GM19452 (cell line): ENCODE measurements around the gene CRX.
"Not testable (repeated sequence)": the region's sequence is repeated elsewhere in the genome, so short reads cannot be mapped to it uniquely, and the experiment has no call there.

Experiments used
- ATAC-seq: cut with Tn5 transposase; IDR thresholded peaks from one replicate; pipeline ENCODE4 v1.9.1; 2021; ENCODE audit not compliant: unreplicated experiment

Gene CRX

DNA sequence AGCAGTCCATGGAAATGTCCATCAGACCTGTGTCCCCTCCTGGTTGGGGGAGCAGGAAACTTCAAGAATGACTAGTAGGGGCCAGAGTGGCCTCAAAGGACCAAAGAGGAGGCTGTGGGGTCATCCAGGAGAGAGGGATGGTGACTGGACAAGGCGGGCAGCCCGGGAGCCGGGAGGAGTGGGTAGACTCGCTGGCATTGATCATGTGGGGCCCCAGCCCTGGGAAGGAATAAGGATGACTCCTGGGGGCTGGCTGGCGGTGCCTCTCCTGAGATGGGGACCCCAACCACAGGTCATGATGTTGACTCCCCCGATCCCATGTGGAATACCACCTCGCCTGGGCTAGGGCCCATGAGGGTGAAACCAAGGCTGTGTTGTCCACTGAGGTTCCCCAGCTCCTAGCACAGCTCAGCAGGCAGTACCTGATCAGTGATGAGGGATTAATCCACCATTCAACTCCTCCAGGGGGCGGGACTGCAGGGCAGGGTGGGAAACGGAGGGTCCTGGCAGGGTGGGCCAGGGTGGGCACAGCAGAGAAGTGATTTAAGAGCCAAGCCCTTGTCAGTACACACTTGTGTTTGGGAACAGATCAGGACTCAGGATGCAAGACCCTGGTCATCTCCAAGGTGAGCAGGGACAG, 37.0 kb downstream of the CRX start, which contains the start of gene TPRX2:
Gene TPRX2, plus strand, starts transcription at position 590 of the 640 bp plus-strand sequence. Its CDS starts 12 bp downstream, at position 602.
- not testable (repeated sequence) for ATAC-seq

DNA sequence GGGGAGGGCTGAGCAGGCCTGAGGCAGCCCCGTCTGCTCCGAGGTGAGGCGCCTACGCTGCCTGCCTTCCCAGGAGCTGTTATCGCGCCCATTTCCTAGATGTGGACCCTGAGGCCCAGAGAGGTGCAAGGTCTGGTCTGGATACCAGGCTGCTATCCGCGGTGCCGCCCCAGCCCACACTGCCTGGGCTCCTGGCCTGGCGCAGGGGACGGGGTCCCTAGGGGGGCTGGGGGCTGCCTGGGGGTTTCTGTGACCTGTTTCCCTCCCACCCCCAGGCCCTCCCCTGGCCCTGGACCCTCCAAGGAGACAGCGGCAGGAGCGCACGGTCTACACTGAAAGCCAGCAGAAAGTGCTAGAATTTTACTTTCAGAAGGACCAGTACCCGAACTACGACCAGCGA, 38.1 kb downstream of the CRX start:
- not testable (repeated sequence) for ATAC-seq

DNA sequence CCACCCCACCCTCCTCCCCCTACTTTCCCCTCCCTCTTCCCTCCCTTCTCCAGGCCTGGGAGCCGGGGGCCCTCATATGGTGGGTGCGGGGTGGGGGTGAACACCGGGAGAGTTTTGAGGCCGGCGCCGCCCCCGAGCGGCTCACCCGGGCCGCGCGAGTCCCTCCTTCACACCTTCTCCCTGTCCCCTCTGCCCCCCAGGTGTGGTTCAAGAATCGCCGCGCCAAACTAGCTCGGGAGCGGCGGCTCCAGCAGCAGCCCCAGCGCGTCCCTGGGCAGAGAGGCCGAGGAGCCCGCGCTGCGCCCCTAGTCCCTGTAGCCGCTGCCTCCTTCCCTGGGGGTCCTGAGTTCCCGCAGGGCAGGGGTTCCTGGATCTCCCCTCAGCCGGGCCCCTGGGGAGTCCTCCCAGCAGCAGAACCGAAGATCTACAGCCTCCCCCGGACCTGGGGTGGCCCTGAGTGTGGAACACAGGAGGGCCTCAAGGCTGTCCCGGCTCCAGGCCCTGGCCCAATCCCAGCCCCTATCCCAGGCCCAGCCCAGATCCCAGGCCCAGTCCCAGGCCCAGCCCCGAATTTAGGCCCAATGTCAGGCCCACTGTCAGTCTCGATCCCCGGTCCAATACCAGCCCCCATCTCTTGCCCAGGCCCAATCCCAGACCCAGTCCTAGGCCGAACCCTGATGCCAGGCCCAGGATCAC, 39.0 kb downstream of the CRX start:
- no peak for ATAC-seq

DNA sequence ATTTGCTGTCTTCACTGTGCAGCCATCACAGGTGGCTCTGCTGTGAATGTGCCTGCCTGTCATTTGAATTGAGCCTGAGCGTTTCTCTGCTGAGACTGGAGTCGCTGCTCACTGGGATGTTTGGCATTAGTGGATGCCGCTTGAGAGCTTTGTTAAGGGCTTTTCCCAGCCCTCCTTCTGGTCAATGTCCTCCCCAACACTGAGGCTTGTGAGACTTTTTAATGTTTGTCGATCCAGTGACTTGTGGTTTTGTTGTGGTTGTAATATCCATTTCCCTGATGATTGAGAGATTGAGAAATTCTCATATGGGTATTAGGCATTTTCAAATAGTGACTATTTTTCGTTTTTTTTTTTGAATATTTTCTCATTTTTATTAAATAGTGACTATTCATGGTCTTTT, 39.9 kb downstream of the CRX start:
- ATAC-seq: no peak

DNA sequence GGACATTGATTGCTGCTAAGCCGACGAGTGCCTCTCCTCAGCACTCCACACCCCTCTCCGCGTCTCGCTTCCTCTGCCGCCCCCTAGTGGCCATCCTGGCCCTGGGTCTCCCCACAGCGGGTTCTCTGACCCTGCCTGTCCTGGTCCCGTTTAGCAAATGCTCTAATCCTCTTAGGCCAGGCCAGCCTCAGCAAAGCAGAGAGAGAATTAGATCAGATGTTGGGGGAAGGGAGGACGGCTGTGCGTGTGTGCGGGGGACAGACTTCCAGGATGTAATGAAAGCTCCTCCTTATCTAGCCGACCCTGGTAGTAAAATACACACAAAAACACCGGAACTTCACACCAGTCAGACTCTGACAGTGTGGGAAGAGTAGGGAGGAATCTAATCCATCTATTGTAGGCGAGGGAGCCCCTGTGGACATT, 41.8 kb downstream of the CRX start:
- no peak for ATAC-seq

DNA sequence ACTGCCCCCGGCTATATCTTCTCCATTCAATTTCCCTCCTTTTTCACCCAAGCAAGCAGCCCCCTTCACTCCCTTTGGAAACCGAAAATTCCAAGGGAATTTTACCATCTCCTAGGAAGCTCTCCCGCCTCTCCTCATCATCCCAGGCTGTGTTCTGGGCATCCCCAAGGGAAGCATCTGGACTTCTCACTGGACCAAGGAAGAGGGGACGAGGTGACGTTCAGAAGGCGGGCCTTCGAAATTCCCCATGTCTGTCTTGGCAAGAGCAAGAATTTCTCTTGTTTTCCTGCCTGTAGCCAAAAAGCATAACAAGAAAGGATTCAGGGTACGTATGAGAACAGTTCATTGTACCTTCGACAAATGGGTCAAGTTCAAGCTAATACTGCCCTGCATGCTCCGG, 43.4 kb downstream of the CRX start:
- ATAC-seq: no peak

DNA sequence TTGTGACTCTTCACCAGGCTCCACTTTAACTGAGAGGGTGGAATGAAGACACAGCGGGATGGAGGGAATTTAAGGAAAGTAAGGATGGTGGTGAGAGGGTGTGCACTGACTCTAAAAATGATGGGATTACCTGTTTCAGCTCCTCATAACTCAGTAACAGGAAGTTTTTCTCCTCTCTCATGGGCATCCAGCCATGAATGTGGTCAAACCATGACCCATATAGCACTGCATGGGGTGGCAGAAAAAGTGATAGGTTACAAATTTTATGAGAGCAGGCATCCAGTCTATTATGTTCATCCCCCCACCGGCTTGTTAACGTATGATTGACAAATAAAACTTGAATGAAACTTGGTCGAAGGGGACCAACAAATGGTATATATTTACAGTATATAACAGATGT, 57.2 kb downstream of the CRX start:
- ATAC-seq: no peak

DNA sequence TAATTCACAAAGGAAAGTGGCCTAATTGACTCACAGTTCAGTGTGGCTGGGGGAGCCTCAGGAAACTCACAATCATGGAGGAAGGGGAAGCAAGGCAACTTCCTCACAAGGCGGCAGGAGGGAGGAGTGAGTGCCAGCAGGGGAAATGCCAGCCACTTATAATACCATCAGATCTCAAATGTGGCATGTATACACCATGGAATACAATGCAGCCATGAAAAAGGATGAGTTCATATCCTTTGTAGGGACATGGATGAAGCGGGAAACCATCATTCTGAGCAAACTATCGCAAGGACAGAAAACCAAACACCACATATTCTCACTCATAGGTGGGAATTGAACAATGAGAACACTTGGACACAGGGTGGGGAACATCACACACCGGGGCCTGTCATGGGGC, 57.6 kb downstream of the CRX start:
- not testable (repeated sequence) for ATAC-seq

DNA sequence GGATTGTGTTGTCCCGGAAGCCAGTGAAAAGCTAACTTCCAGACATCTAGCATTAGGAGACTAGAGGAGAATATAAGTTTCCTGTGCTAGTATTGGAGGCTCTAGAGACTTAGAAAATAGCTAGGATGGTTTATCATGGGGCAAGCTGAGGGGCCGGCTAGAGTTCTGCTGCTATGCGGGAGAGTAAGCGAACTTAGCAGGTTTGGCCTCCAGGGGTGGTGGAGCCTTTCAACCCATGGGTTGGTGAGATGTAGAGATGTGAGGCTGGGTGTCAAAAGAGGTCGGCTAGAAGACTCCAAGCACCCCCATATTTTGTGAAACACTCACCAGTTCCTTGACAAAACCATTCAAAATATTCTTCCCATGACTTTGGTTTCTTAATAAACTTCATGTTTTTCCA, 60.0 kb downstream of the CRX start:
- no peak for ATAC-seq

DNA sequence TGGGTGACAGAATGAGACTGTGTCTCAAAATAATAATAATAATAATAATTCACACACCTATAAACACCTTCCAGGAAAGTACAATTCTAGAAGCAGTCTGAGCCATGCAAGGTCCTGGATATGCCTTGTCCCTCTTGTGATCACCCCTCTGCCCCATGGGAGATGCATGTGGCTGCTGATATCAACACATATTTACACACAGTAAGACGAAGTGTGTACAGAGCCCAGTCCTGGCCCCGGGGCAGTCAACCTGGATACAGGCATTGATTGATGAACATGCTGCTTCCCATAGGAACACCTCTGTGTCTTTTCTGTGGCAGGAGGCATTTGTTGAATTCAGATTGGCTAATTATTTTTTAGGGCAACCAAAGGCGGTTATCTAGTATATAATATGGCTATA, 61.2 kb downstream of the CRX start:
- ATAC-seq: no peak

DNA sequence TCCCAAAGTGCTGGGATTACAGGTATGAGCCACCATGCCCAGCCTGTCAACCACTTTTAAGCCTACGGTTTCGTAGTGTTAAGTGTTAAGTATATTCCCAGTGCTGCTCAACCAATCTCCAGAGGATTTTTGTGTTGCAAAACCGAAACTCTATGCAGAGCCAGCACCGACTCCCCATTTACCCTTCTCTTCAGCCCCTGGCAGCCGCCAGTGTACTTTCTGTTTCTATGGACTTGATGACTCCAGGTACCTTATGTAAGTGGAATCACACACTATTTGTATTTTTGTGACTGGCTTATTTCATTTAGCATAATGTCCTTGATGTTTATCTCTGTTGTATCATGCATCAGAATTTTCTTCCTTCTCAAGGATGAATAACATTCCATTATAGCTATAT, 63.3 kb downstream of the CRX start:
- no peak for ATAC-seq

DNA sequence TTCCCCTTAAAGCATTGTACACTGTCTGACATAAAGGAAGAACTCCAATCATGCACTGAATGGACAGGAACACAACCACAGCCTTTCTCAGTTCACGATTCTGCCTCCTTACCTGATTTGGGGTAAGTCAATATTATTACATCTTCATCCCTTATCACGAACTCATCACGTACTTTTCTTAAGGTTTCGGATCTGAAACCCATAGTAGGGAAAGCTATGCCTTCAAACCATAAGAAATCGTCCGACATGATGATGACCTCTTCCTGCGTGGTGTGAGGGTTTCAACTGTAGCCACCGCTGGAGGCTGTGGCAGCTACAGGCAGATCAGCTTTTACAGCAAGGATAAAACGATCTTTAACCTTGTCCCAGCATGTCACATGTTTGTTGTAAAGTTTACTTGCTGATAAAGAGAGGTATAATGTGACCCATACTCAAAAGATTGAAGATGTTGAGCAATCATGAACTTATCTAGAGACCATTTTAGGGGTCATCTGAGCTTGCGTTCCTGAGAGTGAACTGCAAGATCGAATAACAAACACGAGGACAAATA, 64.3 kb downstream of the CRX start, which contains the start of gene SULT2A1:
Gene SULT2A1, minus strand, starts transcription at position 306 of the 550 bp plus-strand sequence. Its CDS starts 58 bp downstream, at position 248.
- ATAC-seq: no peak

DNA sequence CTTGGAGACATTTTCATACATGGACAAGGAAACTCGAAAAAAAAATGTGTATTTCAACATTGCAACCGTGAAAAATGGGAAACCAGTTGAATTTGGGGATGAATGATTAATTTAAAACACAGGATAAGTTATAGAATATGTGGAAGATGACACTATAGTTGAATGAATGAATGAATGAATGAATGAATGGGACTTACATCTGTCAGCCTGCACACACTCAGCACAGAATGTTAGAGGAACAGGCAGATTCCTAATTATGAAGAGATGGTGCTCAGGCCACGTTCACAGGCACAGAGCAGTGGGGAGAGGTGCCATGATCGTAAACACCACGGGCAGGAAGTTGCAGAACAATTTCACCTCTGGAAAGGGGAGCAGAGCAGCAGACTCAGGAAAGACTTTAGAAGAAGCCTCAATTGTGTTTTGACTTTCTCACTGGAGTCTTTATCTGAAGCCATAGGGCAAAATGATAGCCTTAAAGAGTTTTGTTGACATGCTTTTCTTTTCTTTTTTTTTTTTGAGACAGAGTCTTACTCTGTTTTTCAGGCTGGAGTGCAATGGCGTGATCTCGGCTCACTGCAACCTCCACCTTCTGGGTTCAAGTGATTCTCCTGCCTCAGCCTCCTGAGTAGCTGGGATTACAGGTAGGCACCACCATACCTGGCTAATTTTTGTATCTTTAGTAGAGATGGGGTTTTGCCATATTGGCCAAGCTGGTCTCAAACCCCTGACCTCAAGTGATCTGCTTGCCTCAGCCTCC, 69.3 kb downstream of the CRX start:
- no peak for ATAC-seq

DNA sequence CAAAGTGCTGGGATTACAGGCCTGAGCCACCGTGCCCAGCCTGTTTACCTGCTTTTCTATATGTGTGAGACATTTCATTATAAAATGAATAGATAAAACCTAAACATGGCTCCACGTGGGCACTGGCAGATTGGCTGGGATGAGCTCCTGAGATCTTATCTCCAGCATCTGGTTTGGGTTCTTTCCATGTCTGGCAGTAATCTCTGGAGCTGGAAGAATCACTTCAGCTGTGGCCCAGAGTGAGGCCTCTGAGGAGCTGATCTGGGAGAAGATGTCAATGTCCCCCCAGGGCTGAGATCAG, 69.8 kb downstream of the CRX start:
- ATAC-seq: no peak

DNA sequence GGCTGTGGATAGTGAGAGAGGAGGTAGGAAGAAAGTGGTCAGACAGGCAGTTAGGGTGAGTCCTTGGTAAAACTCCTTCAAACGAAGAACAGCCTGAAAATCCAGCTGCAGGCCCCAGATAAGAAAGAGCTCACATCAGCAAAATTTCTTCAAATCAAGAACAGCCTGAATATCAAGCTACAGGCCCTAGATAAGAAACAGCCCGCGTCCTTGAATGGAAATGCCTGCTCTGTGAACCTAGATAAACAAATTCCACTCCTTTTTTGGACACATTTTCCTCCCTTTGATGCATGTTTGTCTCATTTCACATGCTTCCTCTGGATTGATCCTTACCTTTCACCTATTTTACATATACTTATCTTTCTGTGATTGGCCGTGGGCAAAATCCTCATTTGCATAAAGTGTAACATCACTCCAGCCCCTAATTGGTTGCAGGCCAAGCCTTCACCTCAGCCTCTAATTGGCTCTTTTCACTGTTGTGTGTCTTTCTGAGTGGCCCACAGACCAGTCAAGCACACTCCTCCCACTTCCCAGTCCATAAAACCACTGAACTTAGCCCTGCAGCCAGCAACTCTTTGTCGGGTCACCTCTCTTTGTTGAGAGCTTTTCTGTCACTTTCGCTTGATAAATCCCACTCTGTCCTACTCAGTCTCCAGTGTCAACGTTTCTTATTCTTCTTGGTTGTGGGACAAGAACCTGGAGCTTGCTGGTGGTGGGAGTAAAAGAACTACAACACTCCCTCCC, 70.4 kb downstream of the CRX start:
- ATAC-seq: no peak
